ENCODE data around the gene C16orf95. TPM values are rescaled to one million over a fixed set of nuclear protein-coding genes. Genes with fewer than 3 reads are reported as not detected.

Gene C16orf95
- total and polyA plus RNA-seq, 2 experiments from 2014 or later: 4.7 to 6.6 TPM

DNA sequence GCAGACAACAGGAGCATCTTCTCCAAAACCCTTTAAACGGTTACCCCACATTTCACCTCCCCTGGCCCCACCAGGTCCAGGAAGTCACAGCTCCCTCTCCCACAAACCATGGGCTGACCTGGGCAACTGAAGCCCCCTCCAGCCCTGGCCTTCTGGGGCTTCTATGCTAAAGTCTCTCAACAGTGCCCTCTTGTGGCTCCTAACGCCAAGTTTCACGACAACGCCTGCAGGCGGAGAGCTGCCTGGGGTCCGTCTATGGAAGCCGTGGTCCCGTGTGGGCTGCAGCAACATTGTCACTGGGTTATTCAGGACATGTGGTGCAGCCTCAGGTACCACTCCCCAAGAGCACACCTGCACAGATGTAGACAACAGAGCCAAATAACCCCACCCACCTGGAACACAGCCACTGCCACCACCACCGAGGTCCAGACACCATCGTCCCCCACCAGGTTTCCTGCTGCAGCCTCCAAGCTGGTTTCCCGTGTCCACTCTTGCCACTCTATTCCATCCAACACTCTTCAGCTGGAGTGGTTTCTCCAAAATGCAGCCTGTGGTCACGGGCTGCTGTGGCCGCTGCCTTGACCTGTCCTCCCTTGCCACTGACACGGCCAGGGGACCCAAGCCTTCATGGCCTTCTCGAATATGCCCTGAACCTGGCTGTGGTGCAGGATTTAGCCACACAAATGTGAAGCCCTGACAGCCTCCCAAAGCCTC lies 19.1 kb downstream of the C16orf95 start:
- H3K79me2 ChIP-seq: no peaks in the 10 kb centered on the region
- H3K27ac ChIP-seq: no peak overlapping the region
- no peaks in the 10 kb centered on the region for H3K27me3 ChIP-seq
- no peaks in the 10 kb centered on the region for H3K36me3 ChIP-seq (replicated peaks; ENCODE audit: insufficient read depth, low read depth)
- DNase-seq (ENCODE audit: low spot score): peak; percentile 60
- H3K4me3 ChIP-seq: no peak overlapping the region
- H2AFZ ChIP-seq: no peak overlapping the region
- H3K4me1 ChIP-seq (ENCODE audit: insufficient read depth): no peaks in the 10 kb centered on the region
- H3K9me2 ChIP-seq (replicated peaks; ENCODE audit: insufficient read depth): no peaks in the 10 kb centered on the region
- TF ChIP-seq, protein P1, sequence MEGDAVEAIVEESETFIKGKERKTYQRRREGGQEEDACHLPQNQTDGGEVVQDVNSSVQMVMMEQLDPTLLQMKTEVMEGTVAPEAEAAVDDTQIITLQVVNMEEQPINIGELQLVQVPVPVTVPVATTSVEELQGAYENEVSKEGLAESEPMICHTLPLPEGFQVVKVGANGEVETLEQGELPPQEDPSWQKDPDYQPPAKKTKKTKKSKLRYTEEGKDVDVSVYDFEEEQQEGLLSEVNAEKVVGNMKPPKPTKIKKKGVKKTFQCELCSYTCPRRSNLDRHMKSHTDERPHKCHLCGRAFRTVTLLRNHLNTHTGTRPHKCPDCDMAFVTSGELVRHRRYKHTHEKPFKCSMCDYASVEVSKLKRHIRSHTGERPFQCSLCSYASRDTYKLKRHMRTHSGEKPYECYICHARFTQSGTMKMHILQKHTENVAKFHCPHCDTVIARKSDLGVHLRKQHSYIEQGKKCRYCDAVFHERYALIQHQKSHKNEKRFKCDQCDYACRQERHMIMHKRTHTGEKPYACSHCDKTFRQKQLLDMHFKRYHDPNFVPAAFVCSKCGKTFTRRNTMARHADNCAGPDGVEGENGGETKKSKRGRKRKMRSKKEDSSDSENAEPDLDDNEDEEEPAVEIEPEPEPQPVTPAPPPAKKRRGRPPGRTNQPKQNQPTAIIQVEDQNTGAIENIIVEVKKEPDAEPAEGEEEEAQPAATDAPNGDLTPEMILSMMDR (IDR thresholded peaks at IDR 0.05; ENCODE audit: poor library complexity): peak; percentile 54
- TF ChIP-seq EZH2phosphoT487 (IDR thresholded peaks at IDR 0.05; ENCODE audit: low read depth, severe bottlenecking, unreplicated experiment): no peak
- H4K20me1 ChIP-seq (ENCODE audit: insufficient read depth, poor library complexity, severe bottlenecking): no peaks in the 10 kb centered on the region
- no peak overlapping the region for H3K4me2 ChIP-seq
- no peaks in the 10 kb centered on the region for H3K9me3 ChIP-seq (ENCODE audit: low read depth)
- 68% methylated on average over 15 of the region's 15 CpGs for WGBS (ENCODE audit: low lambda C conversion rate, missing lambda C conversion rate)

DNA sequence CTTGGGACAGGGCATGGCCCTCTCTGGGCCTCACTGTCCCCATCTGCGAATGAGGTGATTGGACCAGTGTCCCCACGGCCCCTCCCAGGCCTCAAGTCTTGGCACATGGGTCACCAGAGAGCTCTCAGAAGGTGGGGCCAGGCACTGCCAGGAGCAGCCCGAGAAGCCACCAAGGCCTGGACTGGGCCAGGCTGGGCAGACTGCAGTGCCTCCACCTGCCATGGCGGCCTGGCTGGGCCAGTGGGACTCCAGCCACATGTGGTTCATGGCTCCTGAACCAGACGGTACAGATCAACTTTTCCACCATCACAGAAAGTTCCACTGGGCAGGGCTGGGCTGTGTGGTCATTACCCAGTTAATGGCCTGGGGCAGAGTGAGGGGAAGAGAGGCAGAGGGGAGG lies 19.8 kb downstream of the C16orf95 start:
- Histone ChIP-seq H3K9me3 (ENCODE audit: low read depth) (no peaks in the 10 kb centered on the region), H3K4me1 (ENCODE audit: insufficient read depth) (no peaks in the 10 kb centered on the region), H2AFZ (no peak overlapping the region), H3K79me2 (no peaks in the 10 kb centered on the region), H3K4me3 (no peak overlapping the region), H3K9me2 (replicated peaks; ENCODE audit: insufficient read depth) (no peaks in the 10 kb centered on the region), H3K36me3 (replicated peaks; ENCODE audit: insufficient read depth, low read depth) (no peaks in the 10 kb centered on the region), H4K20me1 (ENCODE audit: insufficient read depth, poor library complexity, severe bottlenecking) (no peaks in the 10 kb centered on the region), H3K27ac (no peak overlapping the region), H3K4me2 (no peak overlapping the region), H3K27me3 (no peaks in the 10 kb centered on the region)
- TF ChIP-seq, protein P1 (IDR thresholded peaks at IDR 0.05; ENCODE audit: poor library complexity): no peak
- TF ChIP-seq EZH2phosphoT487 (IDR thresholded peaks at IDR 0.05; ENCODE audit: low read depth, severe bottlenecking, unreplicated experiment): no peak
- TF ChIP-seq EZH2 (IDR thresholded peaks at IDR 0.05; ENCODE audit: borderline replicate concordance): no peak
- DNase-seq (ENCODE audit: low spot score): no peak
- WGBS (ENCODE audit: low lambda C conversion rate, missing lambda C conversion rate): 90% methylated on average over 5 of the region's 5 CpGs

DNA sequence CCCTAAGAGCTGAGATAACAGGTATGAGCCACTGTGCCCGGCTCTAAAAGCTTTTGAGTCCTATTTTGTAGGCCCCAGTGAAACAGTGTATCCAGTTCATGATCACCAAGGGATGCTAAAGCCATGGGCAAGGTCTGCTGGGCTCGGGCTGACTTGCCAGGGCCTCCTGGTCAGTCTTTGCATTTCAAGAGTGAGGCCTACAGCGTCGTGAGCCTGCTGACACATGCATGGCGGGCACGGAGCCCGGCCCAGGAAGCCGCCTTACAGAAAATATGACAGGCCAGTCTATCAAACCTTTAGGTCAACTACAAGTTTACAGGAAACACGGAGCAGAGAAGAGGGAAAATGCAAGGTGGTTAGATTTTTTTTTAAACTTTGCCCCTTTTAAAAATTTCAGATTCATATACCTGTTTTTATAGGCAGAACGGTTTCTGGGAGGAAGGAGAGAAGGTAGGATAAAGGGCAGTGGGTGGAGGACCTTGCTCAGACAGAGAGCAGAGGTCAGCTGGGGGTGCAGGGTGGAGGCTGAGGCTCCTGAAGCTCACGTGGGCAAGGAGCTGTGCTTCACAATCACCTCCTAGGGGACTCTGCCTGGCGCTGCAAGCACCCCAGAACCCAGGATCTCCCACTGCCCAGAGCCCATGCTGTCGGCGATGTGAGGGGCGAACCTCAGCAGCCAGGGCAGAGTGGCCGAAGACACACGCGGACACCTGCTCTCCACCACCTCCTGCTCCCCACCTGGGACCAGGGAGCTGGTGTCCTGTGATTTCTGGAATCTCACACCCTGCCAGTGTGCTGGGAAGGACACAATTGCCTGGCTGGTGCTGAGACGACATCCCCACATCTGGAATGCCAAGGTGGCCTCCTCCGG lies 21.3 kb downstream of the C16orf95 start:
- Histone ChIP-seq H3K4me2 (no peak overlapping the region), H3K36me3 (replicated peaks; ENCODE audit: insufficient read depth, low read depth) (no peaks in the 10 kb centered on the region), H3K9me3 (ENCODE audit: low read depth) (no peaks in the 10 kb centered on the region), H4K20me1 (ENCODE audit: insufficient read depth, poor library complexity, severe bottlenecking) (no peaks in the 10 kb centered on the region), H3K79me2 (no peaks in the 10 kb centered on the region), H3K4me3 (no peak overlapping the region), H2AFZ (no peak overlapping the region), H3K27me3 (no peaks in the 10 kb centered on the region), H3K4me1 (ENCODE audit: insufficient read depth) (no peaks in the 10 kb centered on the region), H3K27ac (no peak overlapping the region), H3K9me2 (replicated peaks; ENCODE audit: insufficient read depth) (no peaks in the 10 kb centered on the region)
- no peak for DNase-seq (ENCODE audit: low spot score)
- no peak for TF ChIP-seq EZH2 (IDR thresholded peaks at IDR 0.05; ENCODE audit: borderline replicate concordance)
- TF ChIP-seq, protein P1 (IDR thresholded peaks at IDR 0.05; ENCODE audit: poor library complexity): no peak
- TF ChIP-seq EZH2phosphoT487 (IDR thresholded peaks at IDR 0.05; ENCODE audit: low read depth, severe bottlenecking, unreplicated experiment): no peak
- WGBS (ENCODE audit: low lambda C conversion rate, missing lambda C conversion rate): 84% methylated on average over 20 of the region's 20 CpGs

All from hepatocyte (in vitro differentiated cells).